HCT116 (cell line): Measurements from ENCODE around the gene CLIC3.

Source experiments
- ELF1 ChIP-seq: IDR thresholded peaks from 2 replicates; pipeline ENCODE4 v1.6.1; 2012; ENCODE audit warnings: low read depth, borderline replicate concordance
- EZH2 ChIP-seq: fragments of 200-600 bp; sonication (generic); IDR thresholded peaks from 2 replicates; pipeline ENCODE4 v1.6.1; 2017; ENCODE audit warnings: antibody characterized with exemption, mixed run types
- EZH2phosphoT487 ChIP-seq: fragments of 200-600 bp; IDR thresholded peaks from 2 replicates; pipeline ENCODE4 v1.6.1; 2018; ENCODE audit warnings: antibody characterized with exemption, borderline replicate concordance
- POLR2A ChIP-seq: IDR thresholded peaks from 2 replicates; pipeline ENCODE4 v1.7.0; 2011; ENCODE audit warnings: borderline replicate concordance; ENCODE audit not compliant: insufficient read depth, insufficient read length; ENCODE audit errors: extremely low read depth
- POLR2AphosphoS5 ChIP-seq: IDR thresholded peaks from 2 replicates; pipeline ENCODE4 v1.6.1; 2011; ENCODE audit warnings: mild to moderate bottlenecking, low read depth, low read length, moderate library complexity
- TCF7L2 ChIP-seq: IDR thresholded peaks from 2 replicates; pipeline ENCODE4 v1.7.0; 2011; ENCODE audit warnings: borderline replicate concordance, inconsistent platforms; ENCODE audit not compliant: insufficient read depth, insufficient read length; ENCODE audit errors: extremely low read depth
- ZFX ChIP-seq: fragments of 450-650 bp; IDR thresholded peaks from 2 replicates; pipeline ENCODE4 v1.6.1; 2017
- ZNF274 ChIP-seq: fragments of 200-500 bp; sonication (Bioruptor generic); IDR thresholded peaks from 2 replicates; pipeline ENCODE4 v1.6.1; 2014; ENCODE audit warnings: mild to moderate bottlenecking, low read depth, low read length, inconsistent platforms
- TF ChIP-seq, protein P1 (sequence below), 3 experiments: fragments of 200-600 bp in 1 of 3; sonication (generic) in 1 of 3; IDR thresholded peaks in 2 of 3; conservative IDR thresholded peaks in 1 of 3; 2 replicates each; pipeline ENCODE4 v1.5.1; 2012 to 2017; ENCODE audit warnings: low read depth in 2 of 3, low read length in 2 of 3, antibody characterized with exemption in 1 of 3, borderline replicate concordance in 1 of 3, control low read depth in 1 of 3, mild to moderate bottlenecking in 1 of 3, mixed read lengths in 1 of 3, mixed run types in 1 of 3, moderate library complexity in 1 of 3; ENCODE audit not compliant: insufficient read depth in 1 of 3
- TF ChIP-seq, protein P2 (sequence below): IDR thresholded peaks from 2 replicates; pipeline ENCODE4 v1.6.1; 2012; ENCODE audit warnings: low read depth

DNA sequence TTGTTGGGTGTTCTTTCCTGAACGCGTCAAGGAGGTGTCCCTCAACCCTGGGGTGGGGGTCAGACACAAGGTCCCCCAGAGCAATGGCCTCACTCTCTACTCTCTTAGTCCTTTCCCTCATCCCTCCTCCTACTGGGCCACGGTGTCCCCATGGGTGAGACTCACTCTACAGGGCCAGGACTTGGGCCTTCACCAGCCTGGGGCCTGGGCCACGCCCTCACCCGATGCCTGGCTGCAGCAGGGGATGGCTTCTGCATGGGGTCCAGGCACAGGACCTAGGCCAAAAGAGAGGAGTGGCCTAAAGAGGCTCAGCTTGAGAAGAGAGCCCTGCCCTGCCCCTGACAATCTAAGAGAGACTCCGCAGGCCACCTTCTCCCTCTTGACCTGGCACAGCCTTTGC lies 38.5 kb downstream of the CLIC3 start:
- TF ChIP-seq POLR2A: no peak
- no peak for TF ChIP-seq TCF7L2
- TF ChIP-seq, protein P1, sequence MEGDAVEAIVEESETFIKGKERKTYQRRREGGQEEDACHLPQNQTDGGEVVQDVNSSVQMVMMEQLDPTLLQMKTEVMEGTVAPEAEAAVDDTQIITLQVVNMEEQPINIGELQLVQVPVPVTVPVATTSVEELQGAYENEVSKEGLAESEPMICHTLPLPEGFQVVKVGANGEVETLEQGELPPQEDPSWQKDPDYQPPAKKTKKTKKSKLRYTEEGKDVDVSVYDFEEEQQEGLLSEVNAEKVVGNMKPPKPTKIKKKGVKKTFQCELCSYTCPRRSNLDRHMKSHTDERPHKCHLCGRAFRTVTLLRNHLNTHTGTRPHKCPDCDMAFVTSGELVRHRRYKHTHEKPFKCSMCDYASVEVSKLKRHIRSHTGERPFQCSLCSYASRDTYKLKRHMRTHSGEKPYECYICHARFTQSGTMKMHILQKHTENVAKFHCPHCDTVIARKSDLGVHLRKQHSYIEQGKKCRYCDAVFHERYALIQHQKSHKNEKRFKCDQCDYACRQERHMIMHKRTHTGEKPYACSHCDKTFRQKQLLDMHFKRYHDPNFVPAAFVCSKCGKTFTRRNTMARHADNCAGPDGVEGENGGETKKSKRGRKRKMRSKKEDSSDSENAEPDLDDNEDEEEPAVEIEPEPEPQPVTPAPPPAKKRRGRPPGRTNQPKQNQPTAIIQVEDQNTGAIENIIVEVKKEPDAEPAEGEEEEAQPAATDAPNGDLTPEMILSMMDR (IDR thresholded peaks at IDR 0.05 in 2 of 3, conservative IDR thresholded peaks at IDR 0.05 in 1 of 3; ENCODE audit: borderline replicate concordance in 1 of 3, insufficient read depth in 1 of 3, low read depth in 2 of 3, low read length in 2 of 3): no peak
- TF ChIP-seq ZFX: no peak
- no peak for TF ChIP-seq EZH2
- TF ChIP-seq ELF1: no peak
- TF ChIP-seq, protein P2, sequence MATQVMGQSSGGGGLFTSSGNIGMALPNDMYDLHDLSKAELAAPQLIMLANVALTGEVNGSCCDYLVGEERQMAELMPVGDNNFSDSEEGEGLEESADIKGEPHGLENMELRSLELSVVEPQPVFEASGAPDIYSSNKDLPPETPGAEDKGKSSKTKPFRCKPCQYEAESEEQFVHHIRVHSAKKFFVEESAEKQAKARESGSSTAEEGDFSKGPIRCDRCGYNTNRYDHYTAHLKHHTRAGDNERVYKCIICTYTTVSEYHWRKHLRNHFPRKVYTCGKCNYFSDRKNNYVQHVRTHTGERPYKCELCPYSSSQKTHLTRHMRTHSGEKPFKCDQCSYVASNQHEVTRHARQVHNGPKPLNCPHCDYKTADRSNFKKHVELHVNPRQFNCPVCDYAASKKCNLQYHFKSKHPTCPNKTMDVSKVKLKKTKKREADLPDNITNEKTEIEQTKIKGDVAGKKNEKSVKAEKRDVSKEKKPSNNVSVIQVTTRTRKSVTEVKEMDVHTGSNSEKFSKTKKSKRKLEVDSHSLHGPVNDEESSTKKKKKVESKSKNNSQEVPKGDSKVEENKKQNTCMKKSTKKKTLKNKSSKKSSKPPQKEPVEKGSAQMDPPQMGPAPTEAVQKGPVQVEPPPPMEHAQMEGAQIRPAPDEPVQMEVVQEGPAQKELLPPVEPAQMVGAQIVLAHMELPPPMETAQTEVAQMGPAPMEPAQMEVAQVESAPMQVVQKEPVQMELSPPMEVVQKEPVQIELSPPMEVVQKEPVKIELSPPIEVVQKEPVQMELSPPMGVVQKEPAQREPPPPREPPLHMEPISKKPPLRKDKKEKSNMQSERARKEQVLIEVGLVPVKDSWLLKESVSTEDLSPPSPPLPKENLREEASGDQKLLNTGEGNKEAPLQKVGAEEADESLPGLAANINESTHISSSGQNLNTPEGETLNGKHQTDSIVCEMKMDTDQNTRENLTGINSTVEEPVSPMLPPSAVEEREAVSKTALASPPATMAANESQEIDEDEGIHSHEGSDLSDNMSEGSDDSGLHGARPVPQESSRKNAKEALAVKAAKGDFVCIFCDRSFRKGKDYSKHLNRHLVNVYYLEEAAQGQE: no peak
- TF ChIP-seq POLR2AphosphoS5: no peak
- TF ChIP-seq EZH2phosphoT487: no peak
- no peak for TF ChIP-seq ZNF274
